ENCODE results near the gene TPPP2. TPM values are rescaled to one million over a fixed set of nuclear protein-coding genes. Genes with fewer than 3 reads are reported as not detected.

Gene TPPP2
- total RNA-seq, 1 experiment from 2014 or later: not detected

GRCh38 chr14:21053184-21054122, 23.4 kb downstream of the TPPP2 start:
- CTCF ChIA-PET: no interaction called here
- no peak for DNase-seq
- H3K9me3 ChIP-seq (ENCODE audit: low read length): no peaks in the 10 kb centered on the region
- no peaks in the 10 kb centered on the region for H3K36me3 ChIP-seq (ENCODE audit: low read depth, low read length)
- TF ChIP-seq EZH2phosphoT487 (IDR thresholded peaks at IDR 0.05; ENCODE audit: borderline replicate concordance, low read length) (no peak), EZH2 (IDR thresholded peaks at IDR 0.05; ENCODE audit: low read length, unreplicated experiment) (no peak)
- TF ChIP-seq, protein P1, sequence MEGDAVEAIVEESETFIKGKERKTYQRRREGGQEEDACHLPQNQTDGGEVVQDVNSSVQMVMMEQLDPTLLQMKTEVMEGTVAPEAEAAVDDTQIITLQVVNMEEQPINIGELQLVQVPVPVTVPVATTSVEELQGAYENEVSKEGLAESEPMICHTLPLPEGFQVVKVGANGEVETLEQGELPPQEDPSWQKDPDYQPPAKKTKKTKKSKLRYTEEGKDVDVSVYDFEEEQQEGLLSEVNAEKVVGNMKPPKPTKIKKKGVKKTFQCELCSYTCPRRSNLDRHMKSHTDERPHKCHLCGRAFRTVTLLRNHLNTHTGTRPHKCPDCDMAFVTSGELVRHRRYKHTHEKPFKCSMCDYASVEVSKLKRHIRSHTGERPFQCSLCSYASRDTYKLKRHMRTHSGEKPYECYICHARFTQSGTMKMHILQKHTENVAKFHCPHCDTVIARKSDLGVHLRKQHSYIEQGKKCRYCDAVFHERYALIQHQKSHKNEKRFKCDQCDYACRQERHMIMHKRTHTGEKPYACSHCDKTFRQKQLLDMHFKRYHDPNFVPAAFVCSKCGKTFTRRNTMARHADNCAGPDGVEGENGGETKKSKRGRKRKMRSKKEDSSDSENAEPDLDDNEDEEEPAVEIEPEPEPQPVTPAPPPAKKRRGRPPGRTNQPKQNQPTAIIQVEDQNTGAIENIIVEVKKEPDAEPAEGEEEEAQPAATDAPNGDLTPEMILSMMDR (conservative IDR thresholded peaks at IDR 0.05; ENCODE audit: low read depth, low read length): no peak
- intact Hi-C loops (cut with micrococcal nuclease): no loop called here
- no peaks in the 10 kb centered on the region for H3F3A ChIP-seq (ENCODE audit: low read length, unreplicated experiment)
- H3K4me1 ChIP-seq (ENCODE audit: insufficient read depth, low read length): no peaks in the 10 kb centered on the region
- no peak overlapping the region for H3K4me3 ChIP-seq (ENCODE audit: low read length)
- no peaks in the 10 kb centered on the region for H4K20me1 ChIP-seq (ENCODE audit: low read length)
- POLR2A ChIA-PET (ENCODE audit: unreplicated experiment): no interaction called here
- no peak overlapping the region for H3K27ac ChIP-seq (ENCODE audit: low read length)
- ATAC-seq: no peak
- peaks cover 31% of the 10 kb centered on the region for H3K27me3 ChIP-seq (ENCODE audit: low read length)
- no peaks in the 10 kb centered on the region for H3K79me2 ChIP-seq (ENCODE audit: low read length)
- no peaks in the 10 kb centered on the region for H3K9me2 ChIP-seq (replicated peaks; ENCODE audit: low read length)
- no peak overlapping the region for H3K4me2 ChIP-seq (ENCODE audit: low read length)
- no peak overlapping the region for H2AFZ ChIP-seq (ENCODE audit: low read length)
- no TSS peak for BruUV-seq (replicated peaks)
- no peak overlapping the region for H3K9ac ChIP-seq (ENCODE audit: low read length)

DNA sequence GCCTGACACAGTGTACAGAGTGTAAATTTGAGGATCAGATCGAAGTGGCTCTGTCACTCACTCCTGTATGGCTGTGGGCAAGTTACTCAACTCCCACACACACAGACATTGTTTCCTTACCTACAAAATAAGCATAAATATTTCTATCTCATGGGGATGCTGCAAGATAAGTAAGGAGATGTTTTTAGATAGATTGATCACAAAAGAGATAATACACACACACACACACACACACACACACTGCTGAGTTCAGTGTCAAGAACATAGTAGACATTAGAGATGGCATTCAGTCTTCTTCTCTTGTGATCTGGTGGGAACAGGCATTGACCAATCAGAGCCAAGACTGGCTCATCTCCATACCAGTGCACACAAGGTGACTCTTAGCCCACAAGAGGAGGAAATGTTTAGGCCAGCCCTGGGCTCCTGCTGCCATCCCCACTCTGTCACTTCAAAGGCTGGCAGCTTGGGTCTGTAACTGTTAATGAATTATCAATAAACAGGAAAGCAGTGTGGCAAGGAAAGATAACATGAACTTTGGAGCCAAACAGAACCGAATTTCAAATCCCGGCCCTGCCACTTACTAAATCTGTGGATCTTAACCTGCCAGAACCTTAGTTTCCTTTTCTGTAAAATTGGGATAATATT, 24.2 kb downstream of the TPPP2 start:
- H3K4me3 ChIP-seq (ENCODE audit: low read length): no peak overlapping the region
- intact Hi-C loops (cut with micrococcal nuclease): no loop called here
- ChIA-PET POLR2A (ENCODE audit: unreplicated experiment) (no interaction called here), CTCF (no interaction called here)
- H3K4me2 ChIP-seq (ENCODE audit: low read length): no peak overlapping the region
- BruUV-seq (replicated peaks): no TSS peak
- peaks cover 24% of the 10 kb centered on the region for H3K27me3 ChIP-seq (ENCODE audit: low read length)
- H3K9me2 ChIP-seq (replicated peaks; ENCODE audit: low read length): no peaks in the 10 kb centered on the region
- H3K36me3 ChIP-seq (ENCODE audit: low read depth, low read length): no peaks in the 10 kb centered on the region
- H3K27ac ChIP-seq (ENCODE audit: low read length): no peak overlapping the region
- no peak overlapping the region for H3K9ac ChIP-seq (ENCODE audit: low read length)
- DNase-seq (no peak), ATAC-seq (no peak)
- H3K79me2 ChIP-seq (ENCODE audit: low read length): no peaks in the 10 kb centered on the region
- H3K9me3 ChIP-seq (ENCODE audit: low read length): no peaks in the 10 kb centered on the region
- H2AFZ ChIP-seq (ENCODE audit: low read length): no peak overlapping the region
- no peaks in the 10 kb centered on the region for H3K4me1 ChIP-seq (ENCODE audit: insufficient read depth, low read length)
- TF ChIP-seq EZH2phosphoT487 (IDR thresholded peaks at IDR 0.05; ENCODE audit: borderline replicate concordance, low read length) (no peak), EZH2 (IDR thresholded peaks at IDR 0.05; ENCODE audit: low read length, unreplicated experiment) (no peak)
- TF ChIP-seq, protein P1 (conservative IDR thresholded peaks at IDR 0.05; ENCODE audit: low read depth, low read length): no peak
- H4K20me1 ChIP-seq (ENCODE audit: low read length): no peaks in the 10 kb centered on the region
- H3F3A ChIP-seq (ENCODE audit: low read length, unreplicated experiment): no peaks in the 10 kb centered on the region

GRCh38 chr14:21054768-21055145, 24.7 kb downstream of the TPPP2 start:
- no TSS peak for BruUV-seq (replicated peaks)
- no peaks in the 10 kb centered on the region for H3K9me2 ChIP-seq (replicated peaks; ENCODE audit: low read length)

More at GRCh38 chr14:21054768-21055145, 24.7 kb downstream of the TPPP2 start:
- intact Hi-C loops (cut with micrococcal nuclease): no loop called here
- ChIA-PET POLR2A (ENCODE audit: unreplicated experiment) (no interaction called here), CTCF (no interaction called here)
- Histone ChIP-seq H2AFZ (ENCODE audit: low read length) (no peak overlapping the region), H3K9ac (ENCODE audit: low read length) (no peak overlapping the region), H3K4me2 (ENCODE audit: low read length) (no peak overlapping the region), H3K9me3 (ENCODE audit: low read length) (no peaks in the 10 kb centered on the region), H3F3A (ENCODE audit: low read length, unreplicated experiment) (no peaks in the 10 kb centered on the region), H3K4me3 (ENCODE audit: low read length) (no peak overlapping the region), H4K20me1 (ENCODE audit: low read length) (no peaks in the 10 kb centered on the region), H3K27me3 (ENCODE audit: low read length) (peaks cover 21% of the 10 kb centered on the region), H3K4me1 (ENCODE audit: insufficient read depth, low read length) (no peaks in the 10 kb centered on the region), H3K27ac (ENCODE audit: low read length) (no peak overlapping the region), H3K36me3 (ENCODE audit: low read depth, low read length) (no peaks in the 10 kb centered on the region), H3K79me2 (ENCODE audit: low read length) (no peaks in the 10 kb centered on the region)
- DNase-seq (no peak), ATAC-seq (no peak)
- TF ChIP-seq, protein P1 (conservative IDR thresholded peaks at IDR 0.05; ENCODE audit: low read depth, low read length): no peak
- TF ChIP-seq EZH2phosphoT487 (IDR thresholded peaks at IDR 0.05; ENCODE audit: borderline replicate concordance, low read length): no peak
- no peak for TF ChIP-seq EZH2 (IDR thresholded peaks at IDR 0.05; ENCODE audit: low read length, unreplicated experiment)
